Stimulated activated CD8-positive, alpha-beta memory T cell treated with anti-CD3 and anti-CD28 coated beads, Interleukin-2, amount 100 ng/mL, for 48 hours (primary cell): Measurements from ENCODE around the gene TRIM49.
"Not testable (repeated sequence)": the region's sequence is repeated elsewhere in the genome, so short reads cannot be mapped to it uniquely, and the experiment has no call there.

ENCODE experiments used
- DNase-seq, 2 donors: peaks; one replicate each; pipeline ENCODE4 v3.0.0-alpha.2; 2020; ENCODE audit warnings: low read depth in 2 of 2

The TRIM49 gene, protein sequence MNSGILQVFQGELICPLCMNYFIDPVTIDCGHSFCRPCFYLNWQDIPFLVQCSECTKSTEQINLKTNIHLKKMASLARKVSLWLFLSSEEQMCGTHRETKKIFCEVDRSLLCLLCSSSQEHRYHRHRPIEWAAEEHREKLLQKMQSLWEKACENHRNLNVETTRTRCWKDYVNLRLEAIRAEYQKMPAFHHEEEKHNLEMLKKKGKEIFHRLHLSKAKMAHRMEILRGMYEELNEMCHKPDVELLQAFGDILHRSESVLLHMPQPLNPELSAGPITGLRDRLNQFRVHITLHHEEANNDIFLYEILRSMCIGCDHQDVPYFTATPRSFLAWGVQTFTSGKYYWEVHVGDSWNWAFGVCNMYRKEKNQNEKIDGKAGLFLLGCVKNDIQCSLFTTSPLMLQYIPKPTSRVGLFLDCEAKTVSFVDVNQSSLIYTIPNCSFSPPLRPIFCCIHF

DNA sequence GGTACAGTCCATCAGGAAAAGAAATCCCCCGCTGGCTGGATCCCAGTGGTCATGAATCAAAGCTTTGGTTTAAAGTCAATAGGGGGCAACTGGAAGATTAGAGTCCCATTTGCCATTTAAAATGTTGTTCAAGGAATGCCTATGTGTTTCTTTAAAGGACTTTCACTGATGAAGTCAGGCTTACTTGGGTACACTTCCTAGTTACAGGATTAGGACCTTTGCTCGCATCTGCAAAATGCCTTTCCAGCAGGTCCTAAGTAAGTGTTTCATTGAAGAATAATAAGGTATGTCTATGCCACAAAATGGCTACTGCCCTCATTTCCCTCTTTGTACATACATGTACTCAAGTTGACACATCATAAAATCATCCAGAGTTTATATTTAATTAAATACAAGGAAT, at the start of gene TRIM49:
Gene TRIM49 (minus strand): TSS at position 101 of the 400 bp plus-strand sequence. CDS start 4,106 bp downstream, outside the sequence.
- DNase-seq = not testable (repeated sequence)

DNA sequence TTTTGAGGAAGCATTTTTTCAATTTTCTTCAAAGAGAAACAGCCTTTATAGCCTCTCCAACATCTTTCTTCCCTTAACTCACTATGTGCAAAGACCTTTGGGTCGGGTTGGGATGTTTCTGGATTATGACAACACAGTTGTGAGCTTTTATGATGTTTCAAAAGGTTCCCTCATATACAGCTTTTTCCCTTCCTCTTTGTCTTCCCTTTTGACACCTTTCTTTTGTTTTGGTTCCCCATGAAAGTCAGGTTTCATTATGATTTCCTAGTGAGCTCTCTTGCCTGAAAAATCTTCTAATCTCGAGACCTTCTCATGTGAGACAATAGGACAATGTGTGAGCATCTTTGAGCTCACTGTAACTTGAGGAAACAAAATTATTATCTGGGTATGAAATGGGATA, 18.3 kb upstream of the TRIM49 start:
- not testable (repeated sequence) for DNase-seq

DNA sequence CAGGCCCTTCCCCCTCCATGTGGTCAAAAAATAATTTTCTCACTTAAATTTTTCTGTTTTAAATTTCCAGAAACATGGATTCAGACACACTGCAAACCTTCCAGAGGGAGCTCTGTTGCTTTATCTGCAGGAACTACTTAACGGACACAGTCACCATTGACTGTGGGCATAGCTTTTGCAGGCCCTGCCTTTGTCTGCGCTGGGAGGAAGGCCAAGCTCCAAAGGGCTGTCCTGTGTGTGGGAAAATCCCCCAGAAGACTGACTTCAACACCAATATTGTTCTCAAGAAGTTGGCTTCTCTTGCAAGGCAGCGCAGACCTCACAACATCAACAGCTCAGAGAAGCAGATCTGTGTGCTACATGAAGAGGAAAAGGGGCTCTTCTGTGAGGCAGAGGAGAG, 11.6 kb upstream of the TRIM49 start:
- DNase-seq = not testable (repeated sequence)

- not testable (repeated sequence) for DNase-seq
Observed at GRCh38 chr11:89813535-89813934, 5.2 kb upstream of the TRIM49 start.

- DNase-seq = not testable (repeated sequence)
Observed at GRCh38 chr11:89787506-89788063, 20.8 kb downstream of the TRIM49 start.

GRCh38 chr11:89785726-89786125, 22.6 kb downstream of the TRIM49 start:
- not testable (repeated sequence) for DNase-seq

DNA sequence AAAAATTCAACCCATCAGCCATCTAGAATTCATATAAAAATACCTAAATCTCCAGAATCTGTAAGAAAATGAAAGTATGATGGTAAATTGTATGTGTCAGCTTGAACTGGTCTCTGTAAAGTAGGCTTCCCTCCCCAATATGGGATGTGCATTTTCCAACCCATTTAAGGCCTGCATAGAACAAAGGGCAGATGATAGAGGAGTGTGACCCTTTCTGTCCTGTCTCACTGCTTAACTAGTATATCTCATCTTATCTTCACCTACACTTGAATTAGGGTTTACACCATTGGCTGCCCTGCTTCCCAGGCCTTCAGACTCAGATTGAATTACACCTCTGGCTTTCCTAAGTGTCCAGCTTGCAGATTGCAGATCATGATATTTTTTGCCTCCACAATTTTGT, 57.6 kb downstream of the TRIM49 start:
- not testable (repeated sequence) for DNase-seq
